HepG2 (cell line): ENCODE measurements around the gene FGF18. TPM values are rescaled to one million over a fixed set of nuclear protein-coding genes. Genes with fewer than 3 reads are reported as not detected.
"Not testable (repeated sequence)": the region's sequence is repeated elsewhere in the genome, so short reads cannot be mapped to it uniquely, and the experiment has no call there.

ENCODE experiments used
- ATAC-seq: fragments of 200-7000 bp; cut with Tn5 transposase; 3 replicates; pipeline ENCODE4 v1.9.1; 2020; ENCODE audit warnings: mild to moderate bottlenecking, moderate library complexity
- BruUV-seq: library from RNA; stranded (reverse); fragments of 400-500 nt; replicated peaks from 2 replicates; lab custom pipeline; 2021; lab: Mats Ljungman, UMichigan
- CTCF ChIA-PET: fragments of 300-600 bp; formaldehyde crosslinking; extraction: SDS; loops from one replicate; lab custom pipeline; 2021; ENCODE audit warnings: low total read pairs, inconsistent platforms, low intra/inter-chr PET ratio; lab: Yijun Ruan, JAX
- POLR2A ChIA-PET: fragments of 350-600 bp; sonication (Branson Sonifier 250); formaldehyde crosslinking; loops from one replicate; lab custom pipeline; 2020; ENCODE audit warnings: antibody characterized with exemption, inconsistent platforms; lab: Yijun Ruan, JAX
- DNase-seq: peaks from one replicate; pipeline ENCODE4 v3.0.0-alpha.2; 2015; ENCODE audit warnings: low spot score
- FAIRE-seq: peaks from 3 replicates; lab custom pipeline; 2011; peaks lifted over from hg19 to GRCh38; lab: Jason Lieb, UNC
- H2AFZ ChIP-seq: one replicate; pipeline ENCODE4 v1.6.1; 2011; ENCODE audit warnings: low read length, inconsistent platforms
- H3K27ac ChIP-seq: fragments of 300-600 bp; 3 replicates; pipeline ENCODE4 v1.8.0; 2011; ENCODE audit warnings: mixed run types, mild to moderate bottlenecking, mixed read lengths, low read length, inconsistent platforms; ENCODE audit not compliant: insufficient read depth; ENCODE audit errors: extremely low read length
- H3K27me3 ChIP-seq, 2 experiments: fragments of 200-600 bp in 1 of 2; 2 replicates in 1 of 2; 3 replicates in 1 of 2; pipeline versions ENCODE4 v1.6.0 to v1.8.0; 2011; ENCODE audit warnings: low read length in 2 of 2, mild to moderate bottlenecking in 2 of 2, moderate library complexity in 2 of 2, inconsistent platforms in 1 of 2; ENCODE audit not compliant: insufficient read depth in 2 of 2, control insufficient read depth in 1 of 2
- H3K36me3 ChIP-seq, 2 experiments: fragments of 200-600 bp in 1 of 2; replicated peaks in 1 of 2; 2 replicates in 1 of 2; 3 replicates in 1 of 2; pipeline versions ENCODE4 v1.5.1 to v1.8.0; 2011; ENCODE audit warnings: low read length in 2 of 2, inconsistent platforms in 1 of 2; ENCODE audit not compliant: insufficient read depth in 2 of 2, control insufficient read depth in 1 of 2
- H3K4me1 ChIP-seq: 2 replicates; pipeline ENCODE4 v1.5.1; 2012; ENCODE audit warnings: low read length, inconsistent platforms; ENCODE audit not compliant: insufficient read depth
- H3K4me2 ChIP-seq: 2 replicates; pipeline ENCODE4 v1.6.0; 2011; ENCODE audit warnings: low read depth, low read length, inconsistent platforms
- H3K4me3 ChIP-seq, 3 experiments: fragments of 200-600 bp in 1 of 3; sonication (generic), shearing (Covaris generic) in 1 of 3; replicated peaks in 1 of 3; 2 replicates each; pipeline ENCODE4 v1.5.1; 2011 to 2016; ENCODE audit warnings: low read length in 3 of 3, inconsistent platforms in 2 of 3, low read depth in 2 of 3, mild to moderate bottlenecking in 2 of 3, control low read depth in 1 of 3, mixed read lengths in 1 of 3; ENCODE audit not compliant: insufficient read depth in 1 of 3
- H3K79me2 ChIP-seq: one replicate; pipeline ENCODE4 v1.6.1; 2011; ENCODE audit warnings: low read length, inconsistent platforms; ENCODE audit not compliant: insufficient read depth
- H3K9ac ChIP-seq: 2 replicates; pipeline ENCODE4 v1.6.0; 2011; ENCODE audit warnings: mild to moderate bottlenecking, low read depth, low read length, inconsistent platforms; ENCODE audit not compliant: insufficient read depth
- H3K9me3 ChIP-seq: 2 replicates; pipeline ENCODE4 v1.5.1; 2012; ENCODE audit warnings: mild to moderate bottlenecking, low read length
- H4K20me1 ChIP-seq: 2 replicates; pipeline ENCODE4 v1.6.0; 2011; ENCODE audit warnings: inconsistent platforms, mild to moderate bottlenecking, low read length, moderate library complexity; ENCODE audit not compliant: insufficient read depth
- DR1 ChIP-seq: sonication (generic); formaldehyde crosslinking; IDR thresholded peaks from 2 replicates; pipeline ENCODE4 v1.8.0; 2021; ENCODE audit warnings: mild to moderate bottlenecking, missing genetic modification reagents, inconsistent platforms
- KAT8 ChIP-seq: IDR thresholded peaks from 2 replicates; pipeline ENCODE4 v1.6.1; 2016; ENCODE audit warnings: missing genetic modification reagents, missing compliant biosample characterization
- NFYB ChIP-seq: sonication (generic); formaldehyde crosslinking; IDR thresholded peaks from 2 replicates; pipeline ENCODE4 v1.4.0; 2020; ENCODE audit warnings: missing genetic modification reagents
- ZNF138 ChIP-seq: sonication (generic); formaldehyde crosslinking; IDR thresholded peaks from 2 replicates; pipeline ENCODE4 v1.5.0; 2020; ENCODE audit warnings: mild to moderate bottlenecking, low read depth, missing genetic modification reagents
- WGBS: methylation state at CpG from one replicate; pipeline ENCODE4 v1.1.6; 2017; ENCODE audit warnings: low lambda C conversion rate; 5-methylcytosine and 5-hydroxymethylcytosine counted together
- in situ Hi-C: cut with HindIII; loops from 2 replicates; pipeline ENCODE4 v1.10.0; 2017; ENCODE audit warnings: low pct_unique_long_range_greater_than_20kb; ENCODE audit not compliant: extremely low pct_ligation_motif_present
- intact Hi-C: fragments of 100-400 bp; cut with micrococcal nuclease; formaldehyde crosslinking; loops from one replicate; pipeline ENCODE4 v1.10.0; 2022; ENCODE audit not compliant: unreplicated experiment
- polyA plus RNA-seq, 8 experiments: library from polyadenylated mRNA; depleted of rRNA in 3 of 8; stranded (reverse) in 7 of 8; unstranded in 1 of 8; fragments of >200 nt; fragmentation: Illumina TruSeq in 4 of 8; extraction: Trizol in 4 of 8; gene quantifications; 2 replicates each; pipeline versions ENCODE4 v1.2.1 to v1.2.3, GENCODE V29; 2011 to 2016; ENCODE audit warnings: low read depth in 4 of 8, missing spikeins in 1 of 8, mixed read lengths in 1 of 8; ENCODE audit not compliant: insufficient read depth in 1 of 8
- total RNA-seq, 5 experiments: library from RNA; depleted of rRNA; stranded (reverse); fragments of >200 nt; fragmentation: Illumina TruSeq; extraction: Trizol; gene quantifications; 2 replicates each; pipeline ENCODE4 v1.2.3, GENCODE V29; 2016; ENCODE audit warnings: low read depth in 1 of 5
- TF ChIP-seq, protein P1 (sequence below): sonication (generic); formaldehyde crosslinking; IDR thresholded peaks from 2 replicates; pipeline ENCODE4 v1.4.0; 2020; ENCODE audit warnings: missing genetic modification reagents, borderline replicate concordance
- TF ChIP-seq, protein P2 (sequence below): sonication (generic); formaldehyde crosslinking; IDR thresholded peaks from 2 replicates; pipeline ENCODE4 v1.4.0; 2020; ENCODE audit warnings: missing genetic modification reagents, low read depth, mild to moderate bottlenecking, borderline replicate concordance
- TF ChIP-seq, protein P3 (sequence below): sonication (generic); formaldehyde crosslinking; IDR thresholded peaks from 2 replicates; pipeline ENCODE4 v1.8.1; 2023; ENCODE audit warnings: missing genetic modification reagents, inconsistent platforms, borderline replicate concordance

FGF18 gene
- total and polyA plus RNA-seq, 2 of the 13 experiments (the other 11 are each of a cell fraction or from before 2014, with no cell fraction given), result not detected

DNA sequence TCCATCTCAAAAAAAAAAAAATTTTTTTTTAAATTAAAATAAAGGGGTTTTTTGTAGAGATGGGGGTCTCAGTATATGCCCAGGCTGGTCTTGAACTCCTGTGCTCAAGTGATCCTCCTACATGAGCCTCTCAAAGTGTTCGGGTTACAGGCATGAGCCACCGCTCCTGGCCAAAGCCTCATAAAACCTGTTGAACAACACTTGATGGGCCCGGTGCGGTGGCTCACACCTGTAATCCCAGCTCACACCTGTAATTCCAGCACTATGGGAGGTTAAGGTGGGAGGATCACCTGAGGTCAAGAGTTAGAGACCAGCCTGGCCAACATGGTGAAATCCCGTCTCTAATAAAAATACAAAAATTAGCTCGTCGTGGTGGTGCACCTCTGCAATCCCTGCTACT is 39.5 kb upstream of the FGF18 start (continued):
- TF ChIP-seq, protein P1, sequence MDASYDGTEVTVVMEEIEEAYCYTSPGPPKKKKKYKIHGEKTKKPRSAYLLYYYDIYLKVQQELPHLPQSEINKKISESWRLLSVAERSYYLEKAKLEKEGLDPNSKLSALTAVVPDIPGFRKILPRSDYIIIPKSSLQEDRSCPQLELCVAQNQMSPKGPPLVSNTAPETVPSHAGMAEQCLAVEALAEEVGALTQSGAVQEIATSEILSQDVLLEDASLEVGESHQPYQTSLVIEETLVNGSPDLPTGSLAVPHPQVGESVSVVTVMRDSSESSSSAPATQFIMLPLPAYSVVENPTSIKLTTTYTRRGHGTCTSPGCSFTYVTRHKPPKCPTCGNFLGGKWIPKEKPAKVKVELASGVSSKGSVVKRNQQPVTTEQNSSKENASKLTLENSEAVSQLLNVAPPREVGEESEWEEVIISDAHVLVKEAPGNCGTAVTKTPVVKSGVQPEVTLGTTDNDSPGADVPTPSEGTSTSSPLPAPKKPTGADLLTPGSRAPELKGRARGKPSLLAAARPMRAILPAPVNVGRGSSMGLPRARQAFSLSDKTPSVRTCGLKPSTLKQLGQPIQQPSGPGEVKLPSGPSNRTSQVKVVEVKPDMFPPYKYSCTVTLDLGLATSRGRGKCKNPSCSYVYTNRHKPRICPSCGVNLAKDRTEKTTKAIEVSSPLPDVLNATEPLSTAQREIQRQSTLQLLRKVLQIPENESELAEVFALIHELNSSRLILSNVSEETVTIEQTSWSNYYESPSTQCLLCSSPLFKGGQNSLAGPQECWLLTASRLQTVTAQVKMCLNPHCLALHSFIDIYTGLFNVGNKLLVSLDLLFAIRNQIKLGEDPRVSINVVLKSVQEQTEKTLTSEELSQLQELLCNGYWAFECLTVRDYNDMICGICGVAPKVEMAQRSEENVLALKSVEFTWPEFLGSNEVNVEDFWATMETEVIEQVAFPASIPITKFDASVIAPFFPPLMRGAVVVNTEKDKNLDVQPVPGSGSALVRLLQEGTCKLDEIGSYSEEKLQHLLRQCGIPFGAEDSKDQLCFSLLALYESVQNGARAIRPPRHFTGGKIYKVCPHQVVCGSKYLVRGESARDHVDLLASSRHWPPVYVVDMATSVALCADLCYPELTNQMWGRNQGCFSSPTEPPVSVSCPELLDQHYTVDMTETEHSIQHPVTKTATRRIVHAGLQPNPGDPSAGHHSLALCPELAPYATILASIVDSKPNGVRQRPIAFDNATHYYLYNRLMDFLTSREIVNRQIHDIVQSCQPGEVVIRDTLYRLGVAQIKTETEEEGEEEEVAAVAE (CRISPR knock-in tag), result no peak
- TF ChIP-seq, protein P2, sequence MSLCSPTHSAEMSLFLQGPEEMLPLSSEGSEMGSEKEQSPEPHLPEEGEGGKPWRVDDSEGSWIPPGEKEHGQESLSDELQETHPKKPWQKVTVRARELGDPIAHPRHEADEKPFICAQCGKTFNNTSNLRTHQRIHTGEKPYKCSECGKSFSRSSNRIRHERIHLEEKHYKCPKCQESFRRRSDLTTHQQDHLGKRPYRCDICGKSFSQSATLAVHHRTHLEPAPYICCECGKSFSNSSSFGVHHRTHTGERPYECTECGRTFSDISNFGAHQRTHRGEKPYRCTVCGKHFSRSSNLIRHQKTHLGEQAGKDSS (CRISPR knock-in tag), result no peak
- TF ChIP-seq KAT8 (CRISPR knock-in tag), result no peak
- TF ChIP-seq DR1, result no peak
- TF ChIP-seq, protein P3, sequence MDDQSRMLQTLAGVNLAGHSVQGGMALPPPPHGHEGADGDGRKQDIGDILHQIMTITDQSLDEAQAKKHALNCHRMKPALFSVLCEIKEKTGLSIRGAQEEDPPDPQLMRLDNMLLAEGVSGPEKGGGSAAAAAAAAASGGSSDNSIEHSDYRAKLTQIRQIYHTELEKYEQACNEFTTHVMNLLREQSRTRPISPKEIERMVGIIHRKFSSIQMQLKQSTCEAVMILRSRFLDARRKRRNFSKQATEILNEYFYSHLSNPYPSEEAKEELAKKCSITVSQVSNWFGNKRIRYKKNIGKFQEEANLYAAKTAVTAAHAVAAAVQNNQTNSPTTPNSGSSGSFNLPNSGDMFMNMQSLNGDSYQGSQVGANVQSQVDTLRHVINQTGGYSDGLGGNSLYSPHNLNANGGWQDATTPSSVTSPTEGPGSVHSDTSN (CRISPR knock-in tag), result no peak
- TF ChIP-seq NFYB (CRISPR knock-in tag), result no peak
- no peak for TF ChIP-seq ZNF138 (CRISPR knock-in tag)

DNA sequence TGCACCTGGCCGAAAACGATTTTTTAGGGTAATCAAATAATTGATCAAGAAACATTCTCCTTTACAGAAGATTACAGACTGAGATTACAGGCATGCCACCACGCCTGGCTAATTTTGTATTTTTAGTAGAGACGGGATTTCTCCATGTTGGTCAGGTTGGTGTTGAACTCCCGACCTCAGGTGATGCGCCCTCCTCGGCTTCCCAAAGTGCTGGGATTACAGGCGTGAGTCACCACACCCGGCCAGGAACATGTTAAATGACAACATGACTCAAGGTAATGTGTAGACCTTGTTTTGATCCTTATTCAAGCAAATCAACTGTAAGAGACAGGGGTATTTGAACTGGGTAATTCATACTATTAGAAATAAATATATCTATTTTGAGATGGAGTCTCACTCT is 35.0 kb upstream of the FGF18 start:
- H3K4me2 ChIP-seq, H3K9me3 ChIP-seq, H3K27ac ChIP-seq, intact Hi-C loops, H3K27me3 ChIP-seq, DNase-seq, BruUV-seq, H3K9ac ChIP-seq, POLR2A ChIA-PET, H3K4me3 ChIP-seq, FAIRE-seq, H3K36me3 ChIP-seq, ATAC-seq, H2AFZ ChIP-seq, CTCF ChIA-PET, H3K4me1 ChIP-seq, in situ Hi-C loops: not testable (repeated sequence)
- H4K20me1 ChIP-seq, result peaks cover 14% of the 10 kb centered on the region
- 49% methylated on average over 9 of the region's 9 CpGs for WGBS
- peaks cover 20% of the 10 kb centered on the region for H3K79me2 ChIP-seq
